GM12891 (cell line): ENCODE results near the gene SIX5.

ENCODE experiments used
- POLR2A ChIP-seq: IDR thresholded peaks from 2 replicates; pipeline ENCODE4 v1.6.1; 2011; ENCODE audit warnings: low read depth, low read length, control low read depth
- POLR2AphosphoS5 ChIP-seq: IDR thresholded peaks from 2 replicates; pipeline ENCODE4 v1.6.1; 2011; ENCODE audit warnings: low read depth, low read length, control low read depth
- POU2F2 ChIP-seq: IDR thresholded peaks from 2 replicates; pipeline ENCODE4 v1.6.1; 2011; ENCODE audit warnings: low read depth, mild to moderate bottlenecking, control low read depth, low read length, moderate library complexity
- TAF1 ChIP-seq: IDR thresholded peaks from 2 replicates; pipeline ENCODE4 v1.6.1; 2011; ENCODE audit warnings: low read depth, low read length, control low read depth

- no peak for TF ChIP-seq TAF1
- no peak for TF ChIP-seq POLR2A
- no peak for TF ChIP-seq POLR2AphosphoS5
- TF ChIP-seq POU2F2: no peak
Measured at GRCh38 chr19:45777395-45777961, 8.4 kb upstream of the SIX5 start.
